ENCODE measurements around the gene AMY2B.
"Not testable (repeated sequence)": the region's sequence is repeated elsewhere in the genome, so short reads cannot be mapped to it uniquely, and the experiment has no call there.

Gene AMY2B

DNA sequence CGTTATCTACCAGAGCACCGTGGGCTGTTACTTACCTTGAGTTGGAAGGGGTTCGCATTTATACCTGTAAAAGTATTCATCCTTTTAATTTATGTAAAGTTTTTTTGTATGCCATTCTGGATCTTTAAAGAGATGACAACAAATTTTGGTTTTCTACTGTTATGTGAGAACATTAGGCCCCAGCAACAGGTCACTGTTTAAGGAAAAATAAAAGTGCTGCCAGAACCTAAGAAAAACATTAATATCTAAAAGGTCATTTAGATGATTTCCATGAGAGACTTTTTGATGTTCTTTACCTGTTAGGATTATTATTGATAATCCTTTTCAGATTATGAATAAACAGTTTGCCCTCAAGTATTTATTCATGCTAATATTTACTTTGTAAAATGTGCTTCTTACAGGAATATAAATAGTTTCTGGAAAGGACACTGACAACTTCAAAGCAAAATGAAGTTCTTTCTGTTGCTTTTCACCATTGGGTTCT, 45.6 kb downstream of the AMY2B start, which contains the start of gene AMY2A:
TSS of gene AMY2A (plus strand) at position 434 of the 484 bp plus-strand sequence. CDS start at position 448, 14 bp downstream.
- not testable (repeated sequence) for DNase-seq (ENCODE audit: low read depth in 2 of 3, low spot score in 1 of 3)

- not testable (repeated sequence) for DNase-seq (ENCODE audit: low read depth in 2 of 3, low spot score in 1 of 3)
Observed at GRCh38 chr1:103627436-103627835, 56.0 kb downstream of the AMY2B start.
